GM19463 (cell line): Measurements from ENCODE around the gene TRAPPC12.

ENCODE experiments used
- ATAC-seq: cut with Tn5 transposase; IDR thresholded peaks from one replicate; pipeline ENCODE4 v1.9.1; 2021; ENCODE audit warnings: mild to moderate bottlenecking, moderate library complexity; ENCODE audit not compliant: unreplicated experiment

TRAPPC12 gene

GRCh38 chr2:3465844-3466481 lies 86.5 kb downstream of the TRAPPC12 start:
- no peak for ATAC-seq

- ATAC-seq: no peak
Observed at GRCh38 chr2:3466482-3466863, 87.0 kb downstream of the TRAPPC12 start.

GRCh38 chr2:3466966-3467365 lies 87.5 kb downstream of the TRAPPC12 start:
- ATAC-seq: no peak

GRCh38 chr2:3467654-3468053 lies 88.2 kb downstream of the TRAPPC12 start:
- ATAC-seq: no peak

- no peak for ATAC-seq
Observed at GRCh38 chr2:3468296-3468988, 88.9 kb downstream of the TRAPPC12 start.

- no peak for ATAC-seq
Observed at GRCh38 chr2:3469486-3469885, 90.0 kb downstream of the TRAPPC12 start.

GRCh38 chr2:3470166-3470651 lies 90.7 kb downstream of the TRAPPC12 start:
- no peak for ATAC-seq

- no peak for ATAC-seq
Observed at GRCh38 chr2:3470856-3471737, 91.6 kb downstream of the TRAPPC12 start.

- ATAC-seq: no peak
Observed at GRCh38 chr2:3472296-3472695, 92.8 kb downstream of the TRAPPC12 start.

GRCh38 chr2:3472966-3473365 lies 93.5 kb downstream of the TRAPPC12 start:
- no peak for ATAC-seq

- no peak for ATAC-seq
Observed at GRCh38 chr2:3475771-3476170, 96.3 kb downstream of the TRAPPC12 start.

GRCh38 chr2:3476321-3476984 lies 97.0 kb downstream of the TRAPPC12 start:
- no peak for ATAC-seq

GRCh38 chr2:3476985-3477327 lies 97.5 kb downstream of the TRAPPC12 start:
- ATAC-seq: no peak

GRCh38 chr2:3478846-3479385 lies 99.4 kb downstream of the TRAPPC12 start:
- no peak for ATAC-seq

GRCh38 chr2:3479430-3480320 lies 100.2 kb downstream of the TRAPPC12 start:
- no peak for ATAC-seq

GRCh38 chr2:3480352-3481010 lies 101.0 kb downstream of the TRAPPC12 start:
- ATAC-seq: no peak

- ATAC-seq: no peak
Observed at GRCh38 chr2:3481011-3481400, 101.5 kb downstream of the TRAPPC12 start.

- ATAC-seq: no peak
Observed at GRCh38 chr2:3481736-3482362, 102.4 kb downstream of the TRAPPC12 start.

GRCh38 chr2:3482363-3482821 lies 102.9 kb downstream of the TRAPPC12 start:
- no peak for ATAC-seq
